Measurements from ENCODE around the gene PVR.

GRCh38 chr19:44617110-44617880, 26.4 kb upstream of the PVR start:
- no peak for TF ChIP-seq POLR2AphosphoS5 (IDR thresholded peaks at IDR 0.05; ENCODE audit: insufficient read depth in 1 of 2, low read depth in 1 of 2)
- no peak for TF ChIP-seq CTCF (IDR thresholded peaks at IDR 0.05)
